H1 (cell line): Measurements from ENCODE around the gene LIPC. TPM values are rescaled to one million over a fixed set of nuclear protein-coding genes. Genes with fewer than 3 reads are reported as not detected.

Experiments
- CTCF ChIA-PET: fragments of 300-600 bp; sonication (Branson Sonifier 250); formaldehyde crosslinking; loops from one replicate; lab custom pipeline; 2021; ENCODE audit not compliant: partially characterized antibody; lab: Charles Lee
- POLR2A ChIA-PET: fragments of 300-600 bp; sonication (Branson Sonifier 250); formaldehyde crosslinking; loops from one replicate; lab custom pipeline; 2021; ENCODE audit warnings: inconsistent platforms; ENCODE audit not compliant: partially characterized antibody; lab: Charles Lee
- DNase-seq, 2 experiments: peaks; one replicate each; pipeline versions ENCODE4 v3.0.0 to v3.0.0-alpha.2; 2010 to 2022; ENCODE audit warnings: low spot score in 2 of 2, low read depth in 1 of 2, mixed read lengths in 1 of 2
- FAIRE-seq: peaks from 2 replicates; lab custom pipeline; 2011; peaks lifted over from hg19 to GRCh38; lab: Jason Lieb, UNC
- H2AFZ ChIP-seq: 2 replicates; pipeline ENCODE4 v1.8.1; 2012; ENCODE audit warnings: low read length, inconsistent platforms
- H2AK5ac ChIP-seq: 2 replicates; pipeline ENCODE4 v1.6.1; 2013; ENCODE audit warnings: low read depth, low read length
- H2BK120ac ChIP-seq: replicated peaks from 2 replicates; pipeline ENCODE3; 2013; ENCODE audit warnings: low read depth, low read length, inconsistent platforms
- H2BK12ac ChIP-seq: 2 replicates; pipeline ENCODE4 v1.6.1; 2013; ENCODE audit warnings: low read depth, low read length
- H2BK15ac ChIP-seq: 2 replicates; pipeline ENCODE4 v1.6.1; 2013; ENCODE audit warnings: low read length
- H2BK20ac ChIP-seq: 2 replicates; pipeline ENCODE4 v1.6.1; 2013; ENCODE audit warnings: low read length
- H2BK5ac ChIP-seq: 2 replicates; pipeline ENCODE4 v1.6.1; 2013; ENCODE audit warnings: low read depth, low read length
- H3K14ac ChIP-seq: 2 replicates; pipeline ENCODE4 v1.6.1; 2013; ENCODE audit warnings: inconsistent platforms; ENCODE audit not compliant: insufficient read length
- H3K18ac ChIP-seq: 2 replicates; pipeline ENCODE4 v1.6.1; 2013; ENCODE audit warnings: low read length; ENCODE audit errors: extremely low read depth
- H3K23ac ChIP-seq: 2 replicates; pipeline ENCODE4 v1.6.1; 2013; ENCODE audit warnings: inconsistent platforms; ENCODE audit not compliant: insufficient read length
- H3K23me2 ChIP-seq: 2 replicates; pipeline ENCODE4 v1.6.1; 2013; ENCODE audit warnings: low read depth, low read length
- H3K27ac ChIP-seq: 2 replicates; pipeline ENCODE4 v1.6.1; 2011; ENCODE audit warnings: low read depth, low read length, inconsistent platforms
- H3K27me3 ChIP-seq, 4 experiments: replicated peaks in 1 of 4; 1 replicate in 1 of 4; 2 replicates in 3 of 4; pipeline versions ENCODE4 v1.6.1 to v1.8.1; 2011 to 2013; ENCODE audit warnings: low read length in 3 of 4, mild to moderate bottlenecking in 3 of 4, inconsistent platforms in 2 of 4, mixed read lengths in 2 of 4, moderate library complexity in 1 of 4; ENCODE audit not compliant: control insufficient read depth in 3 of 4, insufficient read depth in 3 of 4; ENCODE audit errors: extremely low read depth in 1 of 4
- H3K36me3 ChIP-seq, 4 experiments: 2 replicates each; pipeline versions ENCODE4 v1.6.1 to v1.8.1; 2011 to 2013; ENCODE audit warnings: mild to moderate bottlenecking in 4 of 4, low read length in 3 of 4, moderate library complexity in 2 of 4, control low read depth in 1 of 4, inconsistent platforms in 1 of 4; ENCODE audit not compliant: insufficient read depth in 4 of 4, control insufficient read depth in 2 of 4
- H3K4ac ChIP-seq: replicated peaks from 2 replicates; pipeline ENCODE3; 2013; ENCODE audit warnings: low read length, low read depth, mixed read lengths, inconsistent platforms; ENCODE audit not compliant: insufficient read length
- H3K4me1 ChIP-seq, 4 experiments: replicated peaks in 1 of 4; 1 replicate in 1 of 4; 2 replicates in 3 of 4; pipeline versions ENCODE4 v1.6.1 to v1.8.1; 2011 to 2013; ENCODE audit warnings: low read length in 3 of 4, inconsistent platforms in 2 of 4, mixed read lengths in 1 of 4; ENCODE audit not compliant: insufficient read depth in 4 of 4, control insufficient read depth in 3 of 4
- H3K4me2 ChIP-seq, 2 experiments: 2 replicates each; pipeline versions ENCODE4 v1.6.1 to v1.8.1; 2011 to 2013; ENCODE audit warnings: low read depth in 2 of 2, low read length in 2 of 2, control low read depth in 1 of 2, inconsistent platforms in 1 of 2, mild to moderate bottlenecking in 1 of 2; ENCODE audit not compliant: insufficient read depth in 1 of 2
- H3K4me3 ChIP-seq, 4 experiments: fragments of 200-600, 300-600 bp in 1 of 4; sonication (generic), shearing (Covaris generic), sonication (Bioruptor Twin) in 1 of 4; 2 replicates each; pipeline versions ENCODE4 v1.5.1 to v1.8.1; 2011 to 2016; ENCODE audit warnings: low read length in 4 of 4, low read depth in 3 of 4, control low read depth in 2 of 4, inconsistent platforms in 2 of 4, mild to moderate bottlenecking in 2 of 4, mixed read lengths in 1 of 4, moderate library complexity in 1 of 4; ENCODE audit not compliant: insufficient read depth in 2 of 4; ENCODE audit errors: extremely low read depth in 1 of 4
- H3K56ac ChIP-seq: replicated peaks from 2 replicates; pipeline ENCODE3; 2013; ENCODE audit warnings: low read depth, mild to moderate bottlenecking, mixed read lengths, low read length, inconsistent platforms; ENCODE audit not compliant: insufficient read length
- H3K79me1 ChIP-seq: 2 replicates; pipeline ENCODE4 v1.6.1; 2013; ENCODE audit warnings: low read depth, low read length, control low read depth
- H3K79me2 ChIP-seq, 2 experiments: 2 replicates each; pipeline versions ENCODE4 v1.6.1 to v1.8.1; 2012 to 2013; ENCODE audit warnings: low read length in 2 of 2, mild to moderate bottlenecking in 2 of 2, inconsistent platforms in 1 of 2; ENCODE audit not compliant: insufficient read depth in 2 of 2, control insufficient read depth in 1 of 2
- H3K9ac ChIP-seq, 4 experiments: replicated peaks in 1 of 4; 1 replicate in 1 of 4; 2 replicates in 3 of 4; pipeline versions ENCODE4 v1.6.1 to v1.8.1; 2011 to 2013; ENCODE audit warnings: low read depth in 3 of 4, low read length in 3 of 4, control low read depth in 2 of 4, mild to moderate bottlenecking in 2 of 4, moderate library complexity in 2 of 4, inconsistent platforms in 1 of 4; ENCODE audit errors: extremely low read depth in 1 of 4
- H3K9me3 ChIP-seq, 2 experiments: 2 replicates each; pipeline versions ENCODE4 v1.6.1 to v1.8.1; 2012 to 2013; ENCODE audit warnings: mild to moderate bottlenecking in 2 of 2, moderate library complexity in 2 of 2, control low read depth in 1 of 2, inconsistent platforms in 1 of 2, low read depth in 1 of 2, low read length in 1 of 2, mixed read lengths in 1 of 2; ENCODE audit not compliant: insufficient read depth in 2 of 2
- H4K20me1 ChIP-seq, 2 experiments: replicated peaks in 1 of 2; 2 replicates each; pipeline versions ENCODE3 to v1.8.1; 2011 to 2013; ENCODE audit warnings: inconsistent platforms in 2 of 2, low read length in 2 of 2, mild to moderate bottlenecking in 1 of 2; ENCODE audit not compliant: insufficient read depth in 2 of 2, control insufficient read depth in 1 of 2
- H4K5ac ChIP-seq: 2 replicates; pipeline ENCODE4 v1.6.1; 2013; ENCODE audit warnings: low read length, low read depth, mixed read lengths, inconsistent platforms; ENCODE audit not compliant: insufficient read length
- H4K8ac ChIP-seq: 2 replicates; pipeline ENCODE4 v1.8.0; 2013; ENCODE audit warnings: mild to moderate bottlenecking, moderate library complexity, low read length, inconsistent platforms; ENCODE audit not compliant: insufficient read depth; ENCODE audit errors: extremely low read depth
- H4K91ac ChIP-seq: replicated peaks from 2 replicates; pipeline ENCODE3; 2013; ENCODE audit warnings: low read length, mixed read lengths, inconsistent platforms; ENCODE audit not compliant: insufficient read length
- BACH1 ChIP-seq: IDR thresholded peaks from 2 replicates; pipeline ENCODE4 v1.6.1; 2012; ENCODE audit warnings: low read length, improper control_type of control experiment
- CTBP2 ChIP-seq: IDR thresholded peaks from 2 replicates; pipeline ENCODE4 v1.7.0; 2011; ENCODE audit warnings: borderline replicate concordance, mild to moderate bottlenecking, moderate library complexity, mixed read lengths, low read length; ENCODE audit not compliant: insufficient read depth, insufficient read length
- JUN ChIP-seq: IDR thresholded peaks from 2 replicates; pipeline ENCODE4 v1.6.1; 2011; ENCODE audit warnings: low read depth, mild to moderate bottlenecking, improper control_type of control experiment, low read length
- JUND ChIP-seq: IDR thresholded peaks from 2 replicates; pipeline ENCODE4 v1.6.1; 2011; ENCODE audit warnings: mild to moderate bottlenecking, improper control_type of control experiment, low read length
- MAFK ChIP-seq: IDR thresholded peaks from 2 replicates; pipeline ENCODE4 v1.6.1; 2012; ENCODE audit warnings: low read depth, mild to moderate bottlenecking, improper control_type of control experiment, low read length
- PHF8 ChIP-seq: fragments of 200-600 bp; sonication (generic); conservative IDR thresholded peaks from 2 replicates; pipeline ENCODE4 v1.7.1; 2012; ENCODE audit warnings: low read depth, mild to moderate bottlenecking, inconsistent platforms, low read length, moderate library complexity
- POLR2AphosphoS5 ChIP-seq: IDR thresholded peaks from 2 replicates; pipeline ENCODE4 v1.6.1; 2011; ENCODE audit warnings: low read depth, low read length
- RNF2 ChIP-seq: fragments of 200-900, 300-1000 bp; sonication (generic); IDR thresholded peaks from 2 replicates; pipeline ENCODE4 v1.7.1; 2016; ENCODE audit warnings: borderline replicate concordance, low read depth, mild to moderate bottlenecking, antibody characterized with exemption, low read length; ENCODE audit not compliant: poor library complexity, severe bottlenecking; ENCODE audit errors: missing control alignments
- SUZ12 ChIP-seq: fragments of 200-600 bp; sonication (generic); IDR thresholded peaks from 2 replicates; pipeline ENCODE4 v1.6.1; 2012; ENCODE audit warnings: mild to moderate bottlenecking, inconsistent platforms, low read length, moderate library complexity, mixed read lengths
- TAF1 ChIP-seq: IDR thresholded peaks from 2 replicates; pipeline ENCODE4 v1.6.1; 2011; ENCODE audit warnings: mild to moderate bottlenecking, low read depth, low read length
- WGBS, 2 experiments: shearing (Covaris generic) in 1 of 2; methylation state at CpG; one replicate each; pipeline versions ENCODE4 v1.1.6 to v1.1.7; 2013 to 2015; ENCODE audit warnings: low lambda C conversion rate in 2 of 2, mixed read lengths in 2 of 2, inconsistent platforms in 1 of 2, low coverage in 1 of 2, missing lambda C conversion rate in 1 of 2; ENCODE audit not compliant: insufficient replicate concordance in 2 of 2, insufficient coverage in 1 of 2, insufficient read length in 1 of 2; ENCODE audit errors: extremely low coverage in 1 of 2, missing lambda C conversion rate in 1 of 2; 5-methylcytosine and 5-hydroxymethylcytosine counted together
- polyA plus RNA-seq, 7 experiments: library from polyadenylated mRNA; depleted of rRNA in 3 of 7; stranded (reverse) in 5 of 7; unstranded in 2 of 7; fragments of >200 nt in 5 of 7; fragments of 200-250 nt in 2 of 7; gene quantifications; 1 replicate in 5 of 7; 2 replicates in 1 of 7; 4 replicates in 1 of 7; pipeline versions ENCODE4 v1.2.1 to v1.2.3, GENCODE V29; 2011 to 2013; ENCODE audit warnings: missing spikeins in 2 of 7, mixed read lengths in 2 of 7
- total RNA-seq: library from RNA; stranded (reverse); fragmentation: NEBNext Ultra II Directional; extraction: Animal tissue kit (Norgen Biotek cat#: 25700); gene quantifications from 2 replicates; pipeline ENCODE4 v1.2.1, GENCODE V29; 2021

Gene LIPC
- total and polyA plus RNA-seq, 2 of the 8 experiments (the other 6 are each of a cell fraction or from before 2014, with no cell fraction given), result not detected

DNA sequence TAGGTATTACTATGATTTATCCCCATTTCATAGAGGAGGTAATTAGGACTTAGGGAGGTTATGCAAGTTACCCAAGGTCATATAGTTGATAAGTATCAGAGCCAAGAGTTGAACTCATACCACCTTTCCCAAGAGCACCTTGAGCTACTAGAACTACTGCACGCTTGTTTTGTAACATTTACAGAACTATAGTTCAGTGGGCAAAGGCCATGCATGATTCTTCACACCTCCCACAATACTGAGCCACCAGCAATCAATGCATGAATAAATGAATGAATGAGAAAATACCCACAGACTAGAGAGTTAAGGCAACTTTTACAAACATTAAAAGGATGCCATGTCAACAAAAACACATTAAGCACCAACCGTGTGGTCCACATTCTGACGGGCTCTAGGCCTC is 46.8 kb downstream of the LIPC start:
- Histone ChIP-seq H2BK120ac (no peak overlapping the region), H3K9ac (no peak overlapping the region), H3K4me3 (no peak overlapping the region), H3K27ac (no peak overlapping the region), H3K79me1 (no peaks in the 10 kb centered on the region), H3K14ac (no peak overlapping the region), H3K79me2 (no peaks in the 10 kb centered on the region), H2BK12ac (no peak overlapping the region), H3K23me2 (no peaks in the 10 kb centered on the region), H4K20me1 (no peaks in the 10 kb centered on the region), H3K36me3 (no peaks in the 10 kb centered on the region), H2BK20ac (no peak overlapping the region), H3K4ac (no peak overlapping the region), H3K4me1 (no peaks in the 10 kb centered on the region), H3K27me3 (no peaks in the 10 kb centered on the region), H2BK15ac (no peak overlapping the region), H2AK5ac (no peak overlapping the region), H4K8ac (no peak overlapping the region), H3K56ac (no peak overlapping the region), H3K4me2 (no peak overlapping the region), H3K9me3 (no peaks in the 10 kb centered on the region), H2BK5ac (no peak overlapping the region), H2AFZ (no peak overlapping the region), H4K91ac (no peak overlapping the region), H3K18ac (no peak overlapping the region), H3K23ac (no peak overlapping the region), H4K5ac (no peak overlapping the region)
- WGBS, 2 experiments, result 93% methylated on average over 3 of the region's 3 CpGs; no CpG with 5 or more reads in 1 of the 2 experiments
- CTCF ChIA-PET, result interaction anchor here (0.6 kb wide), 1 partner anchor 112 kb away, joined by 3 read pairs; no protein-coding TSS in a partner anchor
- DNase-seq (no peak), FAIRE-seq (no peak)
- POLR2A ChIA-PET, result no interaction called here
- TF ChIP-seq SUZ12 (no peak), JUND (no peak), TAF1 (no peak), CTBP2 (no peak), PHF8 (no peak), MAFK (no peak), RNF2 (no peak), BACH1 (no peak), JUN (no peak), POLR2AphosphoS5 (no peak)
